Colonic mucosa (tissue), 4 donors: ENCODE data around the gene PLXNA4. TPM values are rescaled to one million over a fixed set of nuclear protein-coding genes. Genes with fewer than 3 reads are reported as not detected.
A peak's percentile ranks its signal among the peaks of the same experiment; 100 is the strongest.

ENCODE experiments used
- DNase-seq: peaks from one replicate; pipeline ENCODE4 v3.0.0-alpha.2; 2020
- H3K27ac ChIP-seq: fragments of 200-600 bp; one replicate; pipeline ENCODE4 v1.8.0; 2021
- H3K27me3 ChIP-seq: fragments of 200-600 bp; one replicate; pipeline ENCODE4 v1.8.0; 2021
- H3K36me3 ChIP-seq: fragments of 200-600 bp; one replicate; pipeline ENCODE4 v1.8.0; 2021
- H3K4me1 ChIP-seq: fragments of 200-600 bp; one replicate; pipeline ENCODE4 v1.8.0; 2021; ENCODE audit warnings: mild to moderate bottlenecking
- H3K4me3 ChIP-seq: fragments of 200-600 bp; one replicate; pipeline ENCODE4 v1.8.0; 2021
- H3K9ac ChIP-seq, 2 donors: one replicate each; pipeline ENCODE4 v1.7.0; 2013; ENCODE audit warnings: control low read depth in 2 of 2, low read depth in 2 of 2, low read length in 2 of 2
- H3K9me3 ChIP-seq: fragments of 200-600 bp; one replicate; pipeline ENCODE4 v1.8.0; 2021
- intact Hi-C: fragments of 100-400 bp; cut with DNase I; formaldehyde crosslinking; loops from one replicate; pipeline ENCODE4 v1.14.1; 2022
- total RNA-seq, 2 donors: library from RNA; stranded (reverse); fragmentation: NEBNext Ultra II Directional in 1 of 2; extraction: Animal tissue kit (Norgen Biotek cat#: 25700) in 1 of 2; gene quantifications; one replicate each; pipeline ENCODE4 v1.2.1, GENCODE V29; 2021
- TF ChIP-seq, protein P1 (sequence below): fragments of 200-600 bp; IDR thresholded peaks from one replicate; pipeline ENCODE4 v1.8.0; 2022; ENCODE audit warnings: antibody characterized with exemption, mild to moderate bottlenecking
- donor health status: healthy.
- donor health status: DM: no; HTN: no; CAD: no.
- donor health status: DM: no; HTN: no; CAD: no.

Gene PLXNA4
- total RNA-seq, 2 donors from 2014 or later, result 0.15 to 0.77 TPM

DNA sequence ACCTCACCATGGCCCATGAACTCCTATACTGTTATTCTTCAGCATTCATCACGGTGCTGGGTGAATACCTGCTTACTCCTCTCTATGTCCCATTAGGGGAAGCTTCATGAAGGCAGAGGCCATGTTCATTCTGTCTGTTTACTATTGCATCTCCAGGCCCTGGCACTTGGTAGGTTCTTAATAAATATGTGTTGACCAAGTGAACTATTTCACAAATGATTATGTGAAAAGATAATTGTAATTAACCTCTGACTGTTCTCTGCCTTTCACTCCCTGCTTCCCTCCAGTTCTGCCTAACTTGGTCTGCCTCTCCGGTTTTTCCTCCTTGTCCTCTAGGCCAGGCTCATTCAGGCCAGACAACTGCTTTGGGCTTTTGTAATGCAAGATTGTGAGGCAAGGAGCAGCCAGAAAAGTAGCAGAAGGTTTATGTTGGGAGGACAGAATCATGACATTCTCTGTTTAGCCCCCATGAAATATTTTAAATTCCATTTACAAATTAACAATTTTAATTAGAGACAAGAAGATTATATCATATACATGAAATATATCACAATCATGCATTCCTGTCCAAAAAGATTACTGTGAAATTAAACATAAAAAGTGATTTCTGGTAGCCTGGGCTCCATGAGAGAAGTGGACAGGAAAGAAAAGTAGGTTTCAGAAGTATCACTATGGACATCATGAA is 42.1 kb upstream of the PLXNA4 start:
- Histone ChIP-seq H3K36me3 (no peaks in the 10 kb centered on the region), H3K4me3 (no peak overlapping the region), H3K9me3 (no peaks in the 10 kb centered on the region), H3K9ac (no peak overlapping the region), H3K4me1 (no peaks in the 10 kb centered on the region), H3K27me3 (no peaks in the 10 kb centered on the region), H3K27ac (no peak overlapping the region)
- TF ChIP-seq, protein P1, sequence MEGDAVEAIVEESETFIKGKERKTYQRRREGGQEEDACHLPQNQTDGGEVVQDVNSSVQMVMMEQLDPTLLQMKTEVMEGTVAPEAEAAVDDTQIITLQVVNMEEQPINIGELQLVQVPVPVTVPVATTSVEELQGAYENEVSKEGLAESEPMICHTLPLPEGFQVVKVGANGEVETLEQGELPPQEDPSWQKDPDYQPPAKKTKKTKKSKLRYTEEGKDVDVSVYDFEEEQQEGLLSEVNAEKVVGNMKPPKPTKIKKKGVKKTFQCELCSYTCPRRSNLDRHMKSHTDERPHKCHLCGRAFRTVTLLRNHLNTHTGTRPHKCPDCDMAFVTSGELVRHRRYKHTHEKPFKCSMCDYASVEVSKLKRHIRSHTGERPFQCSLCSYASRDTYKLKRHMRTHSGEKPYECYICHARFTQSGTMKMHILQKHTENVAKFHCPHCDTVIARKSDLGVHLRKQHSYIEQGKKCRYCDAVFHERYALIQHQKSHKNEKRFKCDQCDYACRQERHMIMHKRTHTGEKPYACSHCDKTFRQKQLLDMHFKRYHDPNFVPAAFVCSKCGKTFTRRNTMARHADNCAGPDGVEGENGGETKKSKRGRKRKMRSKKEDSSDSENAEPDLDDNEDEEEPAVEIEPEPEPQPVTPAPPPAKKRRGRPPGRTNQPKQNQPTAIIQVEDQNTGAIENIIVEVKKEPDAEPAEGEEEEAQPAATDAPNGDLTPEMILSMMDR, result no peak
- intact Hi-C loops, result no loop called here
- DNase-seq, result no peak

DNA sequence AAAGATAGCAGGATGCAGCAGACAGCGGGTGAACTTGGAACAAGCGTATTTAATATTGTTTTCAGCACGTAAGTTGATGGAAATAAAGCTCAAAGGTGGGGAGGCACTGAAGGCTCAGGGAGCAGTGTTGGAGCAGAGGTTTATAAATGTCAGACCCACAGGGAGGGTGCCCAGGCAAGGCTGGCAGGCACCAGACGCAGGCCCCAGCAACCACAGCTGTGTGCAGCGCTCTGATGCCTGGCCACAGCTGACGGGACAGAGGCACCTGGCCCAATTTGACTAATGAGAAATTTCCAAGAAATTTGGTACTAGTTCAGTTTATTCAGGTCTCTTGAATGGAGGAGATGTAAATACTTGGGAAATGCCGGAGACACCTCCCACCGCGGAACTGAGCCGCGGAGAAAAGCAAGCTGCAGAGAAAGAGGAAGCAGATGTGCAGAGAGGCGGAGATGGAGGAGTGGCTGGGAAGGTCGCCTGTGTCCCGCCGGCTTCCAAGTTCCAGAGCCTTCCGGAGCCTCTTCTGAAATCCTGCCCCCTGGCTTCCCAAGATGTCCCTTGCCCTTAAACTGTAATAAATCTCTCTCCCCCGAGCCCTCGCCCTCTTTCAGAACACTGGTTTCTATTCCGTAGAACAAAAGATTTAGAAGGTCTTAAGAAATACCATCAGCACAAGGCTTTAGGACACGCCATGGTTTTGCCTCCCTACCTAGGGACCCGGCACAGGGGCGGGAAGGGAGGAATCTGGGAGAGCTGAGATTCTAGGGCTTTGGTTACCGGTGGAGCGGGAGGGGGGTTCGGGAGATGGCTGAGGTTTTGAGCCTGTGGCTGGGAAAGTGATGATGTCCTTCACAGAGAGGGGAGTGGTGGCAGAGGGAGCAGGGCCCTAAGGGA is 38.4 kb upstream of the PLXNA4 start:
- no peaks in the 10 kb centered on the region for H3K9me3 ChIP-seq
- H3K4me3 ChIP-seq, result no peak overlapping the region
- no peak overlapping the region for H3K27ac ChIP-seq
- intact Hi-C loops, result no loop called here
- H3K36me3 ChIP-seq, result no peaks in the 10 kb centered on the region
- H3K9ac ChIP-seq, result no peak overlapping the region
- DNase-seq, result peak; percentile 31
- no peaks in the 10 kb centered on the region for H3K4me1 ChIP-seq
- no peaks in the 10 kb centered on the region for H3K27me3 ChIP-seq
- TF ChIP-seq, protein P1, result no peak

DNA sequence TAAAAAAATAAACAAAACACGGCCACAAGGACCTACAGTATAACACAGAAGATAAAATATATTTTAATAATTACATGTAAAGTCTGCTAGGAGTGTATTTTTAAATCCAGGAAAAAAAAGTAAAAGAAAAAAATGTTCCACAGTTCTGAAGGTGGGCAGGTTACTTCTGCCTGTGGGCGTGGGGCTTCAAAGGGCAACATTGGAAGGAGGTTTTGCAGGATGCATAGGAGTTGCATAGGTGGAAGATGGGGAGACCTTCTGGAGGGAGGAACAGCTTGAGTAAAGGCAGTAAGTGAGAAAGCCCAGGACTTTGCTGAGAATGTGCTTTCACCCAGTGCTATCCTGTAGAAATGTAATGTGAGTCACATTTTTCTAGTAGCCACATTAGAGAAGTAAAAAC is 37.5 kb upstream of the PLXNA4 start:
- no peaks in the 10 kb centered on the region for H3K9me3 ChIP-seq
- intact Hi-C loops, result no loop called here
- no peak overlapping the region for H3K27ac ChIP-seq
- no peaks in the 10 kb centered on the region for H3K36me3 ChIP-seq
- no peak for DNase-seq
- TF ChIP-seq, protein P1, result no peak
- no peak overlapping the region for H3K9ac ChIP-seq
- no peaks in the 10 kb centered on the region for H3K27me3 ChIP-seq
- H3K4me3 ChIP-seq, result no peak overlapping the region
- H3K4me1 ChIP-seq, result no peaks in the 10 kb centered on the region

DNA sequence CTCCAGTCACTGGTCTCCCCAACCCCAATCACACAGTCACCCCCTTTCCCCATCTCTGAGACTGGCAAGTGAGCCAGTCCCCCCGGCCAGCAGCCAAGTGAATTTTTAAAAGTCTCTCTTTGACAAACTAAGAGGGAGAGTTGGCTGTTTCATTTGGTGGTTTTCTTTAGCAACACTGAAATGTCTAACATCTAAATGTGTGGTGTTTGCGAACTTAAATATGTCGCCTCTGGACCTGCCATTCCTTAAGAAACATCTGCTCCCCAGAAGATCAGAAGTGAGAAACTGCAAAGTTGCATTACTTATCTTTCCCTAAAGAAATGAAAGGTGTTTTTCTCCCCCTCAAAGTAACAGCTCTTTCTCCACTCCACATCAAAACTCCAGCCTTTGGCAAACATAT is 34.7 kb upstream of the PLXNA4 start:
- Histone ChIP-seq H3K9me3 (no peaks in the 10 kb centered on the region), H3K4me3 (no peak overlapping the region), H3K27me3 (no peaks in the 10 kb centered on the region), H3K27ac (no peak overlapping the region), H3K36me3 (no peaks in the 10 kb centered on the region), H3K9ac (no peak overlapping the region), H3K4me1 (no peaks in the 10 kb centered on the region)
- TF ChIP-seq, protein P1, result no peak
- DNase-seq, result no peak
- intact Hi-C loops, result no loop called here

DNA sequence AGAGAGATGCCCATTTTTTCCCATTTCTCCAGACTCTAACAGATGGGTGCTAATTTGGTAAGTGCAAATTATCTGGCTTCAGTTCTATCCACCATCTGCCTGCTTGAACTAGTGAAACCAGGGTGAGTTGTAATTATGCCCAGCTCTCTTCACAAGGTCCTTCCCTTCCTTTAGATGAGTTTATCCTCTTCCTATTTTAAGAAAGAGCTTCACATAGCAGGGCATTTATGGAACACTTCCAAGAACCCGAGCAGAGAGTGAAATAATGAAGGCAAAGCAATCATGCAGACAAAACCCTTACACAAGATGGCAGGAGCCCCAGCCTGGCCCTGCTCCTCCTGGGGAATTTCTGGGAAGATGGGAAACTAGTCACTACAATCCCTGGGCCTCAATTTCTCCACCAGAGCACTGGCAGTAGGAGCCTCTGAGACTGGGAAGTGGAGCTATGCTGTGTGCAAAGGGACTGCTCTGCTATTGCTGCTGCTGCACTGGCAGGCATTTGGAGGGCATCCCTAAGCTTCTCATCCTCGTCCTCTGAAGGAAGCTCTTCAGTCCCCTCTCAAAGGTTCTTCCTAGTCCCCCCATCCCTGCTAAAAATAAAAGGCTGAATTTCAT is 33.7 kb upstream of the PLXNA4 start:
- Histone ChIP-seq H3K4me1 (no peaks in the 10 kb centered on the region), H3K27ac (no peak overlapping the region), H3K27me3 (no peaks in the 10 kb centered on the region), H3K36me3 (no peaks in the 10 kb centered on the region), H3K9ac (no peak overlapping the region), H3K4me3 (no peak overlapping the region), H3K9me3 (no peaks in the 10 kb centered on the region)
- TF ChIP-seq, protein P1, result no peak
- intact Hi-C loops, result no loop called here
- no peak for DNase-seq
